Inflammatory macrophage treated with lipopolysaccharide for 1 hour (primary cell): ENCODE measurements around the gene EMID1.
A peak's percentile ranks its signal among the peaks of the same experiment; 100 is the strongest.

ENCODE experiments used
- DNase-seq, 2 donors: peaks; one replicate each; pipeline ENCODE4 v3.0.0-alpha.2; 2020 to 2022

EMID1 gene

GRCh38 chr22:29195118-29195963 is 10.4 kb upstream of the EMID1 start:
- no peak for DNase-seq

GRCh38 chr22:29195964-29196666 is 9.6 kb upstream of the EMID1 start:
- no peak for DNase-seq

GRCh38 chr22:29197096-29197495 is 8.6 kb upstream of the EMID1 start:
- no peak for DNase-seq

GRCh38 chr22:29198240-29198639 is 7.5 kb upstream of the EMID1 start:
- DNase-seq = no peak

- DNase-seq = no peak
Observed at GRCh38 chr22:29199702-29200400, 5.8 kb upstream of the EMID1 start.

- no peak for DNase-seq
Observed at GRCh38 chr22:29200901-29201300, 4.8 kb upstream of the EMID1 start.

GRCh38 chr22:29201782-29202181 is 3.9 kb upstream of the EMID1 start:
- DNase-seq = no peak

- DNase-seq = peak; percentile 9 to 11
Observed at GRCh38 chr22:29202212-29203192, 3.2 kb upstream of the EMID1 start.

- no peak for DNase-seq
Observed at GRCh38 chr22:29203488-29204454, 1.9 kb upstream of the EMID1 start.

- no peak for DNase-seq
Observed at GRCh38 chr22:29204455-29205183, 1.1 kb upstream of the EMID1 start.

- DNase-seq = no peak
Observed at GRCh38 chr22:29205252-29205593, 473 bp upstream of the EMID1 start.

GRCh38 chr22:29206372-29207242 is 911 bp downstream of the EMID1 start:
- no peak for DNase-seq

- no peak for DNase-seq
Observed at GRCh38 chr22:29207243-29207550, 1.5 kb downstream of the EMID1 start.

- DNase-seq = no peak
Observed at GRCh38 chr22:29207562-29208501, 2.1 kb downstream of the EMID1 start.

- no peak for DNase-seq
Observed at GRCh38 chr22:29208502-29208862, 2.8 kb downstream of the EMID1 start.

- DNase-seq = no peak
Observed at GRCh38 chr22:29208879-29209623, 3.4 kb downstream of the EMID1 start.

- DNase-seq = no peak
Observed at GRCh38 chr22:29209624-29209929, 3.9 kb downstream of the EMID1 start.

GRCh38 chr22:29211066-29211465 is 5.4 kb downstream of the EMID1 start:
- no peak for DNase-seq
